Esophagus muscularis mucosa (tissue), 4 donors: ENCODE results near the gene GPC6. TPM values are rescaled to one million over a fixed set of nuclear protein-coding genes. Genes with fewer than 3 reads are reported as not detected.

ENCODE experiments used
- DNase-seq: peaks from one replicate; pipeline ENCODE4 v3.0.0-alpha.2; 2017; ENCODE audit errors: extremely low spot score
- H3K27ac ChIP-seq, 4 donors: fragments of 200-600 bp; sonication (generic); replicated peaks in 1 of 4; 1 replicate in 3 of 4; 2 replicates in 1 of 4; pipeline ENCODE4 v1.5.1; 2016 to 2019; ENCODE audit warnings: mild to moderate bottlenecking in 1 of 4
- H3K27me3 ChIP-seq, 4 donors: fragments of 200-600 bp; sonication (generic); one replicate each; pipeline versions ENCODE4 v1.5.1 to v1.6.0; 2016 to 2019
- H3K36me3 ChIP-seq, 4 donors: fragments of 200-600 bp; sonication (generic); one replicate each; pipeline ENCODE4 v1.5.1; 2016 to 2019
- H3K4me1 ChIP-seq, 4 donors: fragments of 200-600 bp; sonication (generic); one replicate each; pipeline ENCODE4 v1.5.1; 2016 to 2019
- H3K4me3 ChIP-seq, 4 donors: fragments of 200-600 bp; sonication (generic); 1 replicate in 2 of 4; 2 replicates in 2 of 4; pipeline ENCODE4 v1.5.1; 2016 to 2019; ENCODE audit warnings: mild to moderate bottlenecking in 4 of 4, moderate library complexity in 1 of 4
- H3K9me3 ChIP-seq, 4 donors: fragments of 200-600 bp; sonication (generic); 1 replicate in 3 of 4; 2 replicates in 1 of 4; pipeline ENCODE4 v1.5.1; 2016 to 2019
- EP300 ChIP-seq: sonication (generic); formaldehyde crosslinking; IDR thresholded peaks from one replicate; pipeline ENCODE4 v1.6.1; 2017; ENCODE audit warnings: antibody characterized with exemption
- POLR2A ChIP-seq: fragments of 450-650 bp; IDR thresholded peaks from one replicate; pipeline ENCODE4 v1.6.1; 2017; ENCODE audit warnings: antibody characterized with exemption, moderate library complexity, mild to moderate bottlenecking, low read depth
- POLR2AphosphoS5 ChIP-seq, 2 donors: sonication (generic); formaldehyde crosslinking; IDR thresholded peaks; one replicate each; pipeline ENCODE4 v1.6.1; 2017; ENCODE audit warnings: antibody characterized with exemption in 2 of 2
- WGBS: methylation state at CpG from one replicate; pipeline ENCODE4 v1.1.5; 2018; 5-methylcytosine and 5-hydroxymethylcytosine counted together
- intact Hi-C: fragments of 100-400 bp; cut with DNase I; formaldehyde crosslinking; loops from one replicate; pipeline ENCODE4 v1.15.1; 2023
- total RNA-seq, 4 donors: library from RNA; depleted of rRNA; stranded (reverse); fragments of >200 nt; gene quantifications; one replicate each; pipeline versions ENCODE4 v1.1.0 to v1.2.1, GENCODE V29; 2016
- TF ChIP-seq, protein P1 (sequence below), 3 experiments: fragments of 200-600 bp in 2 of 3; fragments of 450-650 bp in 1 of 3; sonication (generic) in 2 of 3; IDR thresholded peaks; one replicate each; pipeline ENCODE4 v1.5.1; 2017 to 2019; ENCODE audit warnings: antibody characterized with exemption in 3 of 3, mild to moderate bottlenecking in 2 of 3, moderate library complexity in 1 of 3

Gene GPC6
- total RNA-seq, 4 donors from 2014 or later, result 6.5 to 17.2 (median 13.5) TPM

DNA sequence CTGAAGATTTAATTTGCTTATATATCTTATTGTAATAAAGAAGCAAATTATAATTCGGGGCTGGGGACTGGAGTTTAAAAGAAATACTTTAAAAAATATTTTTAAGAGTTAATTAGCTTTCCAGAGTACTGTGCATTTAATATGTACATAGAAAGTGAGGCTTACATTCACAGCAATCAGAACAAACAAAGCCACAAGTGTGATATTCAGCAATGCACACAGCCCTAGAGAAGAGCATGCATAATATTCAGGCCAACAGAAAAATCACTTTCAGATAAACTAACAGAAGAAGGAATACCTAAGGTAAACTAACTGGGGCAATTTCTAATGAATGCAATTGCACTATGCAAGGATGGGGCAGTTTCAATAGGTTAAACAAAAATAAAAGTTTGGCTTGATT, 241.8 kb downstream of the GPC6 start:
- H3K9me3 ChIP-seq, result peaks cover 0 to 13% (median 0%) of the 10 kb centered on the region in 4 donors
- no peak overlapping the region for H3K4me3 ChIP-seq
- no peak for TF ChIP-seq EP300
- TF ChIP-seq, protein P1, sequence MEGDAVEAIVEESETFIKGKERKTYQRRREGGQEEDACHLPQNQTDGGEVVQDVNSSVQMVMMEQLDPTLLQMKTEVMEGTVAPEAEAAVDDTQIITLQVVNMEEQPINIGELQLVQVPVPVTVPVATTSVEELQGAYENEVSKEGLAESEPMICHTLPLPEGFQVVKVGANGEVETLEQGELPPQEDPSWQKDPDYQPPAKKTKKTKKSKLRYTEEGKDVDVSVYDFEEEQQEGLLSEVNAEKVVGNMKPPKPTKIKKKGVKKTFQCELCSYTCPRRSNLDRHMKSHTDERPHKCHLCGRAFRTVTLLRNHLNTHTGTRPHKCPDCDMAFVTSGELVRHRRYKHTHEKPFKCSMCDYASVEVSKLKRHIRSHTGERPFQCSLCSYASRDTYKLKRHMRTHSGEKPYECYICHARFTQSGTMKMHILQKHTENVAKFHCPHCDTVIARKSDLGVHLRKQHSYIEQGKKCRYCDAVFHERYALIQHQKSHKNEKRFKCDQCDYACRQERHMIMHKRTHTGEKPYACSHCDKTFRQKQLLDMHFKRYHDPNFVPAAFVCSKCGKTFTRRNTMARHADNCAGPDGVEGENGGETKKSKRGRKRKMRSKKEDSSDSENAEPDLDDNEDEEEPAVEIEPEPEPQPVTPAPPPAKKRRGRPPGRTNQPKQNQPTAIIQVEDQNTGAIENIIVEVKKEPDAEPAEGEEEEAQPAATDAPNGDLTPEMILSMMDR (IDR thresholded peaks at IDR 0.05), result no peak
- TF ChIP-seq POLR2A, result no peak
- TF ChIP-seq POLR2AphosphoS5 (IDR thresholded peaks at IDR 0.05), result no peak
- no peaks in the 10 kb centered on the region for H3K36me3 ChIP-seq
- H3K27ac ChIP-seq, result no peak overlapping the region
- WGBS, result 70% methylated on average over 1 of the region's 1 CpG
- no peak for DNase-seq
- no peaks in the 10 kb centered on the region for H3K4me1 ChIP-seq
- no peaks in the 10 kb centered on the region for H3K27me3 ChIP-seq
- intact Hi-C loops, result no loop called here

DNA sequence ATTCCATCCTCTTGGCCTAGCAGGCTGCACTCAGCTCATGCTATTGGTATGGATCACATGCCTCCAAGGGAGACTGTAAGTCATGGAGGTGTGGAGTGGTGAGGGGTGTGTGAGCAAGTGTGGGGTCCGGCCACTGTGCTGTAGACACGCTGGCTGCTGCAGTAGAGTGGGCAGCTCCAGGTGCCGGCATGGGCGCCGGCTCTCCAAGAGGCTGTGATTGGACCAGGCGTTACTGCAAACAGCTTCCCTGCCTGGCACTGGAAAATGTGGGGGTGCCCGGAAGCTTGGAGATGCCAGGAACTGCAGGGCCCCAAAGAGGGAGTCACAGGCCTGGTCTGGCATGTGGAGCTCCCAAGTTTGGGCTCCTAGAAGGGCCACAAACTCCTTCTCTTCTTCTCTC, 245.7 kb downstream of the GPC6 start:
- intact Hi-C loops, result no loop called here
- DNase-seq, result no peak
- Histone ChIP-seq H3K36me3 (no peaks in the 10 kb centered on the region), H3K4me3 (no peak overlapping the region), H3K4me1 (no peaks in the 10 kb centered on the region), H3K27me3 (no peaks in the 10 kb centered on the region), H3K27ac (no peak overlapping the region), H3K9me3 (peaks cover 0 to 13% (median 0%) of the 10 kb centered on the region in 4 donors)
- WGBS, result 98% methylated on average over 4 of the region's 7 CpGs
- no peak for TF ChIP-seq POLR2A
- TF ChIP-seq EP300, result no peak
- TF ChIP-seq, protein P1 (IDR thresholded peaks at IDR 0.05), result no peak
- no peak for TF ChIP-seq POLR2AphosphoS5 (IDR thresholded peaks at IDR 0.05)

DNA sequence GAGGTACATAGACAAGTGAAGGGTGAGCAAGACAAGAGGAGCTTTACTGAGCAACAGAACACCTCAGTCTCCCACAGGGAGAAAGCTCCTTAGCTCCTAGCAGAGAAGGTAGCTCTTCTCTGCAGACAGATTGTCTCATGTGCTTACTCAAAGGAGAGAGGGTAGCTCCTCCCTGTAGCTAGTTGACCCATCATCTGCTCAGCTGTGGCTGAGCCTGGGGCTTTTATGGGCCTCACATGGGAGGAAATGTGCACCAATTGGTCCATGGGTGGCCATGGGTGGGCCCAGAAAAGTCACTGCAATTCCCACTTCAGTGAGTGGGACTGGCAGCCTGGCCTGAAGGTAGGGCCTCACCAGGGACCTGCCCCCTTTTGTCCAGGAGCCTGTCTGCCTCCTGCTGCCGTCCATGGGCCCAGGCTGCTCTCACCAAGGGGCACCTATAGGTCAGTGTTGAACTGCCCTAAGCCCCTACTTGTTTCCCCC, 246.2 kb downstream of the GPC6 start:
- Histone ChIP-seq H3K9me3 (peaks cover 0 to 13% (median 0%) of the 10 kb centered on the region in 4 donors), H3K27ac (no peak overlapping the region), H3K27me3 (no peaks in the 10 kb centered on the region), H3K36me3 (no peaks in the 10 kb centered on the region), H3K4me3 (no peak overlapping the region), H3K4me1 (no peaks in the 10 kb centered on the region)
- TF ChIP-seq POLR2A (no peak), POLR2AphosphoS5 (IDR thresholded peaks at IDR 0.05) (no peak), EP300 (no peak)
- TF ChIP-seq, protein P1 (IDR thresholded peaks at IDR 0.05), result no peak
- WGBS, result 88% methylated on average over 1 of the region's 1 CpG
- no peak for DNase-seq
- intact Hi-C loops, result no loop called here

DNA sequence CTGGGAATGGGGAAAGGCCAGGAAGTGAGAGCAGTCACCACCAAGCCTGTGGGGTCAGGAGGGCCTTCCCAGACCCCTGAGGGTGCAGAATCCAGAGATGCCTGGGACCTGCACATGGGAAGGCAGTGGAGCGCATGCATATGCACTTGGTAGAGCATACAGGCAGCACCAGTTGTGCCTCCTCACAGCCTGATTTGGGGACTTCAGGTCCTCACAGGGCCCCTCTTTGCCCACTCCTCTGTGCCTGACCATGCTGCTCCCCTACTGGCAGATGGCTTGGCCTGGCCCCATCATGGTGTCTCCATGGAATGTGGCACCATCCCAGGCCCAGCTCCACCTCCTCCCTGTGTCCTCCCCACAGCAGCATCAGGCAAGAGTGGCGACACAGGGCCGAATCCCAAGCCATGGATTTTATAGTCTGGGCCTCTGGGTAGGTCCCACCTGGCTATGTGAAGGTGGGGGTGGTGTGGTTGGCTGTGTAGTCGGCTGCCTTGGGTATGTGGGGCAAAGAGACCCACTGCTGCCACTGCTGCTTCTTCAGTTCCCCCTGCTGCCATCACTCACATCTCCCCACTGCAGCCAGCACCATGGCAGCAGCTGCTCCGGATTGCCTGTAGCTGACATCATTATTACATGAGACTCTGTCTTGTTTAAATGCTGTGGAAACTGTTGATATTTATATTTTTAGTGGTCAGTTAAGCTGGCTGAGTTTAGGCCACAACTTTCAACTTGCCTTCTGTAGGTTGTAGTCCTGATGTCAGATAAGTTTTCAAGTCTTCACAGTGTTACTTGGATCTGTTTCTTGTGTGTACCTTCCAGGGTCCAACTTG, 247.0 kb downstream of the GPC6 start:
- H3K4me3 ChIP-seq, result no peak overlapping the region
- no peaks in the 10 kb centered on the region for H3K4me1 ChIP-seq
- no peak for DNase-seq
- H3K9me3 ChIP-seq, result peaks cover 0 to 13% (median 0%) of the 10 kb centered on the region in 4 donors
- intact Hi-C loops, result no loop called here
- WGBS, result 86% methylated on average over 3 of the region's 5 CpGs
- no peak overlapping the region for H3K27ac ChIP-seq
- H3K36me3 ChIP-seq, result no peaks in the 10 kb centered on the region
- no peaks in the 10 kb centered on the region for H3K27me3 ChIP-seq
- TF ChIP-seq POLR2AphosphoS5 (IDR thresholded peaks at IDR 0.05), result no peak
- TF ChIP-seq EP300, result no peak
- TF ChIP-seq, protein P1 (IDR thresholded peaks at IDR 0.05), result no peak
- TF ChIP-seq POLR2A, result no peak
